Astrocyte (in vitro differentiated cells and primary cell): ENCODE measurements around the gene HHLA2.

Experiments
- EZH2 ChIP-seq: IDR thresholded peaks from 2 replicates; pipeline ENCODE4 v1.6.1; 2012; ENCODE audit warnings: mild to moderate bottlenecking, low read length, inconsistent platforms; ENCODE audit not compliant: insufficient read depth
- TF ChIP-seq, protein P1 (sequence below): IDR thresholded peaks from 2 replicates; pipeline ENCODE4 v1.5.1; 2011; ENCODE audit warnings: low read depth, mild to moderate bottlenecking, inconsistent platforms, low read length, moderate library complexity; ENCODE audit not compliant: insufficient read depth

DNA sequence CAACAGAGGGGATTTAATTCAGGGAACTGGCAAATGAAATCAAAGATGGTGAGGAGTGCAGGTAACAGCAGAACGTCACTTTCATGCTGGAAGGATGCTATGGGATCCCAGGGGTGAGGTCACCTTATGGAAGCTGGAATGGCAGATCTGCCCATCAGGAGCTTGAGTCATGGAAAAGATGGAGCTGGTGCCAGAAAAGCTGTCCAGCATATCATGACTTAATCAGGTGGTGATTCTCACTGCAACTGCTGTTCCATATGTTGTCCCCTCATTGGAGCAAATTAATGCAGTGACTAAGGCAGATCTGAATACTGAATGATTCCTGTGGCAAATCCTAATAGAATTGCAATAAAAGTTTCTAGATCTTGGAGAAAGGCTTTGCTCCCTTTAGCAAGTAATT lies 38.4 kb downstream of the HHLA2 start:
- TF ChIP-seq, protein P1, sequence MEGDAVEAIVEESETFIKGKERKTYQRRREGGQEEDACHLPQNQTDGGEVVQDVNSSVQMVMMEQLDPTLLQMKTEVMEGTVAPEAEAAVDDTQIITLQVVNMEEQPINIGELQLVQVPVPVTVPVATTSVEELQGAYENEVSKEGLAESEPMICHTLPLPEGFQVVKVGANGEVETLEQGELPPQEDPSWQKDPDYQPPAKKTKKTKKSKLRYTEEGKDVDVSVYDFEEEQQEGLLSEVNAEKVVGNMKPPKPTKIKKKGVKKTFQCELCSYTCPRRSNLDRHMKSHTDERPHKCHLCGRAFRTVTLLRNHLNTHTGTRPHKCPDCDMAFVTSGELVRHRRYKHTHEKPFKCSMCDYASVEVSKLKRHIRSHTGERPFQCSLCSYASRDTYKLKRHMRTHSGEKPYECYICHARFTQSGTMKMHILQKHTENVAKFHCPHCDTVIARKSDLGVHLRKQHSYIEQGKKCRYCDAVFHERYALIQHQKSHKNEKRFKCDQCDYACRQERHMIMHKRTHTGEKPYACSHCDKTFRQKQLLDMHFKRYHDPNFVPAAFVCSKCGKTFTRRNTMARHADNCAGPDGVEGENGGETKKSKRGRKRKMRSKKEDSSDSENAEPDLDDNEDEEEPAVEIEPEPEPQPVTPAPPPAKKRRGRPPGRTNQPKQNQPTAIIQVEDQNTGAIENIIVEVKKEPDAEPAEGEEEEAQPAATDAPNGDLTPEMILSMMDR = no peak
- no peak for TF ChIP-seq EZH2
